Measurements from ENCODE around the gene CRKL.
"Not testable (repeated sequence)": the region's sequence is repeated elsewhere in the genome, so short reads cannot be mapped to it uniquely, and the experiment has no call there.

The CRKL gene

DNA sequence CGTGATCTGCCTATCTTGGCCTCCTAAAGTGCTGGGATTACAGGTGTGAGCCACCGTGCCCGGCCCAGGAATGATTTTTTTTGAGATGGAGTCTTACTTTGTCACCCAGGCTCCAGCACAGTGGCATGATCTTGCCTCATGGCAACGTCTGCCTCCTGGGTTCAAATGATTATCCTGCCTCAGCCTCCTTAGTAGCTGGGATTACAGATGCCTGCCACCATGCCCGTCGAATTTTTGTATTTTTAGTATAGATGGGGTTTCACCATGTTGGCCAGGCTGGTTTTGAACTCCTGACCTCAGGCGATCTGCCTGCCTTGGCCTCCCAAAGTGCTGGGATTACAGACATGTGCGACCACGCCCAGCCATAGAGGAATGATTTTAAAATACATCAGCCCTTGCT lies 17.8 kb downstream of the CRKL start:
- DNase-seq: not testable (repeated sequence)

GRCh38 chr22:20935780-20936539 lies 18.8 kb downstream of the CRKL start:
- not testable (repeated sequence) for DNase-seq

- no peak for DNase-seq
These were observed 20.0 kb downstream of the CRKL start for GRCh38 chr22:20937031-20937793.

DNA sequence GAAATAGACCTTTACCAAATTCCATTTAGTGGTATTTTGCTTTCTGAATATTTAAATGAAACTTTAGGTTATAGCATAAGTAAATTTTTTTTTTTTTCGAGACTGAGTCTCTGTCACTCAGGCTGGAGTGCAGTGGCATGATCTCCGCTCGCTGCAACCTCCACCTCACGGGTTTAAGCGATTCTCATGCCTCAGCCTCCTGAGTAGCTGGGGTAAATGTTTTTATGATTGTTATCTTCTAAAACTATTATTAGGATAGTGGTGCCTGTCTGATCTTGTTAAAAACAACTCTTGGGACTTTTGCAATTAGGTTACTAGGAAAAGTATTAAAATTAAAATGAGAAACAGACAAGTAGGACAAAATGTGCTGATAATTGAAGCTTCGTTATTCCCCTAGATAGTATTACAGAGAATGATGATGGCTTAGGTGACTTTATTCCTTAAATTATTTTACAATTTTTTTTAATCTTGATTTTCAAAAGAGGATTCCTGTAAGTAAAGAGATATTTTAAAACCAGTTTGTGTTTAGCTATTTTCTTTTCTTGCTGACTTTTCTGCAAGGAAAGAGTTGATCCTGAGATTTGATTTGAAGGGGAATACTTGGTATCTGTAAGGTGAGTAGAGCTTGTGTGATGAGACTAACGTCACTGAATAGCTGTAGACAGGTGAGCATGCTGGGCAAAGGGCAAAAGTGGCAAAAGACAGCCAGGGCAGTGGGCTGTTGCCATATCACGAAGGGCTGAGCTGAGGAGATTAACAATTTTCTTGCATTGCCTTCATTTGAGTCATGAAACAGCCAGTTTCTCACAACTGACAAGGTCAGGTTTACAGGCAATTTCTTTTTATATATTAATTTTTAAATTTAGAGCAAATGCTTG lies 20.8 kb downstream of the CRKL start:
- DNase-seq: no peak

- DNase-seq: not testable (repeated sequence)
These were observed 22.4 kb downstream of the CRKL start for GRCh38 chr22:20939457-20940185.

DNA sequence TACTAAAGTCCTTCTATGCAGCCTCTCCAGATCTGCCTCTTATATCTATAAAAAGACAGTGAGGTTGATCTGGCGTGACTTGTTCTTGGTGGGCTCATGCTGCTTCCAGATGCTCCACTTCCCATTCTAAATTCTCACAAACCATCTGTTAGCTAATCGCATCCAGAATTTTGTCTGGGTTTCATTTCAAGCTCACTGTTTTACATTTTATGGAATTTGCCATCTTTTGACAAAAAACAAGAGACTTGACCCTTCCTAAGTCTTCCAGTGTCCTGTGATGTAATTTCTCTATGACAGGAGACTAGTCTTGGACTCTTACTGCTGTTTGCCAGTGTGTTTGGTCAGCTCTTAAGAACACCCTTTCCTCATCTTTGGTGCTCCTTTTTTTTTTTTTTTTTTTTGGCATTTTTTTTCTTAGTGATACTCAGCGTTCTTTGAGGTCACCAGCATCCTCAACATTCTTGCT lies 23.0 kb downstream of the CRKL start:
- no peak for DNase-seq

GRCh38 chr22:20940904-20941385 lies 23.7 kb downstream of the CRKL start:
- no peak for DNase-seq

DNA sequence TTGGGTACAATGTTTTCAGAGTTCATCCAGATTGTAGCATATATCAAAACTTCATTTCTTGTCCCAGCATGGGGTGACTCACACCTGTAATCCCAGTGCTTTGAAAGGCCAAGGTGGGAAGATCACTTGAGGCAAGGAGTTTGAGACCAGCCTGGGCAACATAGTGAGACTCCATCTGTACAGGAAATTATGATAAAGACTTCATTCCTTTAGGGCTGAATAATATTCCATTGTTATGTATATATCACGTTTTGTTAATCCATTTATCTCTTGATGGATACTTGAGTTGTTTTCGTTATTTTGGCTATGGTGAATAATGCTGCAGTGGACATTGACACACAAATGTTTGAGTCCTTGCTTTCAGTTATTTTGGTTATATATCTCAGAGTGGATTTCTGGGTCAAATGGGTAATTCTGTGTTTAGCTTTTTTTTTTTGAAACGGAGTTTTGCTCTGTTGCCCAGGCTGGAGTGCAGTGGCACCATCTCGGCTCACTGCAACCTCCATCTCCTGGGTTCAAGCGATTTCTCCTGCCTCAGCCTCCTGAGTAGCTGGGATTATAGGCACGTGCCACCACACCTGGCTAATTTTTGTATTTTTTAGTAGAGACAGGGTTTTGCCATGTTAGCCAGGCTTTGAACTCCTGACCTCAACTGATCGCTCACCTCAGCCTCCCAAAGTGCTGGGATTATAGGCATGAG lies 25.1 kb downstream of the CRKL start:
- DNase-seq: not testable (repeated sequence)

DNA sequence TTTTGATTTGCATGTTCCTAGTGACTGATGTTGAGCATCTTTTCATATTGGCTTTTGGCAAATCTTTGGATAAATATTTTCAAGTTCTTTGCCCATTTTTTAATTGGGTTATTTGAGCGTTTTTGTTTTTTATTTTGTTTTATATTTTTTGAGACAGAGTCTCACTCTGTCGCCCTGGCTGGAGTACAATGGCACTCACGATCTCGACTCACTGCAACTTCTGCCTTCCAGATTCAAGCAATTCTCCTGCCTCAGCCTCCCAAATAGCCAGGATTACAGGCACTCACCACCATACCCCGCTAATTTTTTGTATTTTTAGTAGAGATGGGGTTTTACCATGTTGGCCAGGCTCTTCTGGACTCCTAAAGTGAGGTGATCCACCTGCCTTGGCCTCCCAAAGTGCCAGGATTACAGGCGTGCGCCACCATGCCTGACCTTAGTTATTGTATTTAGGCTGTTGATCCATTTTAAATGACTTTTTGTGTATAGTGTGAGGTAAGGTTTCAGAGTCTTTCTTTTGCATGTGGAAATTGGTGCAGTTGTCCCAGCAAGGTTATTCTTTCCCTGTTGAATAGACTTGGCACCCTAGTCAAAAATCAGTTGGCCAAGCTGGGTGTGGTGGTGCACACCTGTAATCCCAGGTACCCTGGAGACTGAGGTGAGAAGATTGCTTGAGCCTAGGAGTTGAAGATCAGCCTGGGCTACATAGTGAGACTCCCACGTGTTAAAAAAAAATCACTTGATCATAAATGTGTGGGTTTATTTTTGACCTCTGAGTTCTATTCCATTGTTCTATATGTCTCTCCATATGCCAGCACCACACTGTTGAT lies 26.1 kb downstream of the CRKL start:
- DNase-seq: no peak

DNA sequence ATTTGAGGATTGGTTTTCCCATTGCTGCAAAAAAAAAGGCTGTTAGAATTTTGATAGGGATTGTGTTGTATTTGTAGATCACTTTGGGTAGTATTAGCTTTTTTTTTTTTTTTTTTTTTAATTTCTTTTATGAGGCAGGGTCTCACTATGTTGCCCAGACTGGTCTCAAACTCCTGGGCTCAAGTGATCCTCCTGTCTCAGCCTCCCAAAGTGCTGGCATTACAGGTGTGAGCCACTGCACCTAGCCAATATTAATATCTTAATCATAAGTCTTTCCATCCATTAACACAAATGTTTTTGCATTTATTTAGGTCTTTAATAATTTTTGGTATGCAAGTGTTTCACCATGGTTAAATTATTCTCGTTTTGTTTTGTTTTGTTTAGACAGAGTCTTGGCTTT lies 26.8 kb downstream of the CRKL start:
- DNase-seq: no peak

GRCh38 chr22:20945578-20945934 lies 28.3 kb downstream of the CRKL start:
- no peak for DNase-seq

DNA sequence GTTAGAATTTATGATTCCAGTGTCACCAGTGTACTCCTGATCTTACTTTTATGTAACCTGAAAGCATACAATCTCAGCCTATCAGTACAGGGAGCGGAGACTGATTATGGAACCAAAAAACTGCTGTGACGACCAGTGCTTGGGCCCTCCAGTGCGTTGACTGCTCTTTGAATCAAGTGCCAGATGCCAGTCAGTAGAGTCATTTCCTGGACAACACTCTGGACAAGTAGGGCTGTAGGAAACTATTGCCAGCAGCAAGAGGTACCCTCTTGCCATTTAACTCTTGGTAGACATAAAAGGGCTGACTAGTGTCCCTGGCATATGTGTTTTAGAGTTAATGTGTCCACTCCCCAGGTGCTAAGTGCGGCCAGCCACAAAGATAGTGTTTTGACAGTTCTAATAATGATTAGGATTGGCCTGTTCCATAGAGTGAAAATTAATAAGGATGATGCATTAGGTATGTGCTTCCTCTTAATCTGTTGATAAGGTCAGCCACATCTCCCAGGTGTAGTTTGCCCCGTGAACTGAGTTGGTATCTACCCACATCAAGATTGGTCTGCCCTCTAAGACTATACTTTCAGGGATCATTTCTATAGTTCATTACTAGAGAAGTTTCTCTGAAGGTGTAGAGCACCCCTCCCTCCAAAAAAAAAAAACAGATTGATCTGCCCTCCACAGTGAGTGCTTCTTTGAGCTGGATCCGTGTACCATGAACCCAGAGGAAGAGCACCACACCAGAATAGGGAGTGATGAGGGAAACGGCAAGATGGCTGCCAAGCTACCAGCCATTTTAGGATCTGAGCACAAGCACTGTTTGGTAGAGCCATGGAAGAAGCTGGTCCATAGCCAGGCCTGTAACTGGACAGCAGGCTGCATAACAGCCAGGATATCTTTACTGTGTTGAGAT lies 29.1 kb downstream of the CRKL start:
- DNase-seq: no peak

DNA sequence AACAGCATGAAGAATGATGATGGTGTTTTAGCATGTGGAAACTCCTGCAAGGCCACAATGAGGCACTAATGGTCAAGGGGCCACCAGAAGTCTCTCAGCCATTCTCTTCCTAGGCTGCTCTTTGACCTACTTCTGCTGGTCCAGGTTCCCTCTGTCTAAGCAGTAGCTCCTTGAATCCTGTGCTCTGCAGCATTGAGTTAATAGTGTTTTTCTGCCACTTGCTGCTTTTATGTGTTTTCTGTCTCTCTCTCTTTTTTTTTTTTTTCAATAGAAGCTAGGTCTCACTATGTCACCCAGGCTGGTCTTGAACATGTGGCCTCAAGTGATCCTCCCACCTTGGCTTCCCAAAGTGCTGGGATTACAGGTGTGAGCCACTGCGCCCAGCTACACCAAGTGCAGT lies 29.8 kb downstream of the CRKL start:
- no peak for DNase-seq

DNA sequence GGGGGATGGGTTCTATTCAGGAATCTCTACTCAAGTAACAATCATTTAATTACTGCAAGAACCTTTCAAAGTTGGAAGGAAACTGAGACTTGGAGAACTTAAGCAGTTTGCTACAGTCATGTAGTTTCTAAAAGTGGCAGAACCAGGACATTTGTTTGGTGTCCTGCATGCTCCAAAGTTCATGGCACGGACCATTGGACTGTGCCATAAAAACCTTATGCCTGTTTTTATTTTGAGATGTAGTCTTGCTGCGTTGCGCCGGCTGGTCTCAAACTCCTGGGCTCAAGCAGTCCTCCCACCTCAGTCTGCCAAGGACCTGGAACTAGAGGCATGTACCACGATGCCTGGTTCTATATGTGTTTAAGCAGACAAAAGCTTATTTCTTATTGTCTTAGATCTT lies 31.2 kb downstream of the CRKL start:
- no peak for DNase-seq

GRCh38 chr22:20948989-20949388 lies 31.8 kb downstream of the CRKL start:
- DNase-seq: no peak

DNA sequence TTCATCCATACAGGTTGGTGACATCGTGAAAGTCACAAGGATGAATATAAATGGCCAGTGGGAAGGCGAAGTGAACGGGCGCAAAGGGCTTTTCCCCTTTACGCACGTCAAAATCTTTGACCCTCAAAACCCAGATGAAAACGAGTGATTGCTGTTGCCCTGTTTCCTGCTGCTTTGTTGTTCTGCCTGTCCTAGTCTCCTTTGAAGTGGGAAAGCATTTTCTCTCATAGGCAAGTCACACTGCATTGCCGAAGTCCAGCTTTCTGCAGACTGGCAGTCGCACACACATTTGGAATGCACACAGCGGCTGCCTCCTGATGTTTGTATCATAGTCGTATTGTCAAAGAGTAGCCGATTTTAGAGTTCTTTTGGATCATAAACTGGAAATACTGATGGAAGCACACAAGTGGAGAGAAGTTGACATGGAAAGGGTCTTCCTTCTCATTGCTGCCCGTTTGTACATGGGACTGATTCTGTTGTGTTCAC lies 32.5 kb downstream of the CRKL start:
- DNase-seq: no peak

DNA sequence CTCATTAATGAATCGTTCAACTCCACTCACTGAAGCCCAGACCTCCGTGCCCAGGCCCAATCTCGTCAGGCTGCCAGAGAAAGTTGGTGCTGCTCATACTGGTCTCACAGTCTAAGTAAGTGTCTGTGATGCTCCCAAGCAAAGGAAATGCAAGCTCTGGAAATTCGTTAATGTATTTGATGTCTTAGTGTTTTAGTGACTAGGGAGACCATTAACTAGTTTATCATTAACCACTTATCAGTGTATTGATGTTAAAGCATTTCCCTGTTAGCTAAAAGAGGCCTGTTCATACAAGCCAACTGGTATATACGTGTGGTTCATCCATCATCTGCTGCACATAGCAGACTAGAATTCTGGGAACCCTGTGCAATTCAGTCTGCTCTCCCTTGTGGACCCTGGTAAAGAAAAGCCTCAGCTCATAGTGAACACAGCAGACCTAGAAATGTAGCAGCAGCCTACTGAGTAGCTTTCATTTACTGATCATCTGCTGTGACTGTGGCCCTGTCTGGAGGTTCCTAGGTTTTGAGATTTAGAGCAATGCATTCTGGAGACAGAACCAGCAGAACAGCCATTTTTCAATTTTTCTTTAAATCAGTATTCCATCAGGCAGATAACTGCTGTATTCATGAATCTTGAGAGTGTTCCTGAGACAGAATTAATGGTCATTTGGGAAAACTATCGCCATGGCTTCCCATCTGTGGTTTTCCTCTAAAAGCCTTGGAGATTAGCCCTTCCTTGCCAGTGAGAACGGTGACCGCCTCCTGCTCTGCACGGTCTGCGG lies 34.1 kb downstream of the CRKL start:
- DNase-seq: no peak

DNA sequence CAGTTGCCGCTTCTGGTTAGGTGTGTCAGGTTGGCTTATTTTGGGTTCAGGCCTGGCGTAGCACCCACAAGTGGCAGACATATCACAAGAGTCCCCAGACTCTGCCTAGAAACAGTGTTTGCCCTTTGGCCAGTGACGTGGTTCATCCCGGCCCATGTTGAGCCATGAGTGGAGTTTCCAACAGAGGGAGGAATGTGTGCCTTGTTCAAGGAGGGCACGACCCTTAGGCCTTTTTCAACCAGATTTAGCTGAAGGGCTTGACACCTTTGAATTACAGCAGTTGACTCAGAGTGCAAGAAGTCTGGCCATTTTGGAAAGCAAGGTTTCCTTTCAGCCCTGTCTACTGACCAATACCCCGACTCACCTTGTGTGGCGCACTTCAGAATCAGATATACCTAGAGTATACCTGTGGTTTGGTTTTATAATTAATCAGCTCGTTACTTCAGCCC lies 34.7 kb downstream of the CRKL start:
- DNase-seq: no peak
